Measurements from ENCODE around the gene MBNL2.

The MBNL2 gene

GRCh38 chr13:97259410-97259797, 37.3 kb downstream of the MBNL2 start:
- Histone ChIP-seq H3K27me3 (ENCODE audit: control insufficient read depth in 3 of 3, insufficient read depth in 3 of 3, low read depth in 1 of 3, low read length in 3 of 3) (no peaks in the 10 kb centered on the region), H3K79me1 (ENCODE audit: low read depth, low read length) (peaks cover 3% of the 10 kb centered on the region), H3K4me2 (ENCODE audit: insufficient read depth, low read length, poor library complexity, severe bottlenecking) (no peak overlapping the region), H2AK5ac (ENCODE audit: low read depth, low read length) (no peak overlapping the region), H2BK15ac (ENCODE audit: low read length) (no peak overlapping the region), H3K4me1 (ENCODE audit: control insufficient read depth in 2 of 2, insufficient read depth in 1 of 2, low read depth in 1 of 2, low read length in 2 of 2) (peaks cover 5 to 6% of the 10 kb centered on the region in 2 donors), H2BK12ac (ENCODE audit: low read length) (no peak overlapping the region), H3K14ac (ENCODE audit: low read length) (no peak overlapping the region), H4K91ac (ENCODE audit: low read depth, low read length, poor library complexity) (no peak overlapping the region), H3K9me3 (replicated peaks in 1 of 2; ENCODE audit: control insufficient read depth in 2 of 2, insufficient read depth in 1 of 2, low read depth in 1 of 2, low read length in 2 of 2) (no peaks in the 10 kb centered on the region), H3K23ac (ENCODE audit: low read depth, low read length, poor library complexity) (no peak overlapping the region), H3K4ac (ENCODE audit: low read length) (no peak overlapping the region), H3K9ac (ENCODE audit: low read depth, low read length, poor library complexity) (no peak overlapping the region), H2BK120ac (ENCODE audit: low read depth, low read length) (no peak overlapping the region), H2AFZ (ENCODE audit: low read length) (no peak overlapping the region), H3K36me3 (replicated peaks in 1 of 2; ENCODE audit: control insufficient read depth in 2 of 2, insufficient read depth in 2 of 2, low read length in 2 of 2) (no peaks in the 10 kb centered on the region), H3K4me3 (ENCODE audit: low read length in 2 of 2) (no peak overlapping the region), H3K18ac (ENCODE audit: low read length) (no peak overlapping the region), H4K8ac (ENCODE audit: low read depth, low read length) (no peak overlapping the region), H2BK5ac (ENCODE audit: low read length) (no peak overlapping the region), H3K27ac (replicated peaks; ENCODE audit: low read length) (no peak overlapping the region)
- WGBS, 2 donors (ENCODE audit: extremely low coverage in 2 of 2, insufficient read length in 2 of 2, insufficient replicate concordance in 1 of 2): no CpG with 5 or more reads among the region's 6 CpGs
- DNase-seq (ENCODE audit: low spot score): no peak

GRCh38 chr13:97259798-97260714, 37.9 kb downstream of the MBNL2 start:
- DNase-seq (ENCODE audit: low spot score): no peak
- no peaks in the 10 kb centered on the region for H3K9me3 ChIP-seq (replicated peaks in 1 of 2; ENCODE audit: control insufficient read depth in 2 of 2, insufficient read depth in 1 of 2, low read depth in 1 of 2, low read length in 2 of 2)
- no peak overlapping the region for H3K4ac ChIP-seq (ENCODE audit: low read length)
- H3K23ac ChIP-seq (ENCODE audit: low read depth, low read length, poor library complexity): no peak overlapping the region
- no CpG with 5 or more reads among the region's 12 CpGs for WGBS, 2 donors (ENCODE audit: extremely low coverage in 2 of 2, insufficient read length in 2 of 2, insufficient replicate concordance in 1 of 2)
- no peaks in the 10 kb centered on the region for H3K27me3 ChIP-seq (ENCODE audit: control insufficient read depth in 3 of 3, insufficient read depth in 3 of 3, low read depth in 1 of 3, low read length in 3 of 3)
- no peak overlapping the region for H2BK120ac ChIP-seq (ENCODE audit: low read depth, low read length)
- H2BK12ac ChIP-seq (ENCODE audit: low read length): no peak overlapping the region
- no peak overlapping the region for H3K9ac ChIP-seq (ENCODE audit: low read depth, low read length, poor library complexity)
- no peak overlapping the region for H3K27ac ChIP-seq (replicated peaks; ENCODE audit: low read length)
- no peak overlapping the region for H3K18ac ChIP-seq (ENCODE audit: low read length)
- H3K36me3 ChIP-seq (replicated peaks in 1 of 2; ENCODE audit: control insufficient read depth in 2 of 2, insufficient read depth in 2 of 2, low read length in 2 of 2): no peaks in the 10 kb centered on the region
- no peak overlapping the region for H3K4me3 ChIP-seq (ENCODE audit: low read length in 2 of 2)
- no peak overlapping the region for H3K4me2 ChIP-seq (ENCODE audit: insufficient read depth, low read length, poor library complexity, severe bottlenecking)
- no peak overlapping the region for H3K14ac ChIP-seq (ENCODE audit: low read length)
- H2BK5ac ChIP-seq (ENCODE audit: low read length): no peak overlapping the region
- no peak overlapping the region for H4K91ac ChIP-seq (ENCODE audit: low read depth, low read length, poor library complexity)
- H2AFZ ChIP-seq (ENCODE audit: low read length): no peak overlapping the region
- no peak overlapping the region for H4K8ac ChIP-seq (ENCODE audit: low read depth, low read length)
- peaks cover 6 to 8% of the 10 kb centered on the region in 2 donors for H3K4me1 ChIP-seq (ENCODE audit: control insufficient read depth in 2 of 2, insufficient read depth in 1 of 2, low read depth in 1 of 2, low read length in 2 of 2)
- no peak overlapping the region for H2BK15ac ChIP-seq (ENCODE audit: low read length)
- H2AK5ac ChIP-seq (ENCODE audit: low read depth, low read length): no peak overlapping the region
- peaks cover 3% of the 10 kb centered on the region for H3K79me1 ChIP-seq (ENCODE audit: low read depth, low read length)

- no peak overlapping the region for H3K18ac ChIP-seq (ENCODE audit: low read length)
- H2BK120ac ChIP-seq (ENCODE audit: low read depth, low read length): no peak overlapping the region
- no peak overlapping the region for H2AK5ac ChIP-seq (ENCODE audit: low read depth, low read length)
- no peak overlapping the region for H3K4me3 ChIP-seq (ENCODE audit: low read length in 2 of 2)
- H2BK5ac ChIP-seq (ENCODE audit: low read length): no peak overlapping the region
- no peak overlapping the region for H3K4me2 ChIP-seq (ENCODE audit: insufficient read depth, low read length, poor library complexity, severe bottlenecking)
- no peak for DNase-seq (ENCODE audit: low spot score)
- H3K36me3 ChIP-seq (replicated peaks in 1 of 2; ENCODE audit: control insufficient read depth in 2 of 2, insufficient read depth in 2 of 2, low read length in 2 of 2): no peaks in the 10 kb centered on the region
- WGBS, 2 donors (ENCODE audit: extremely low coverage in 2 of 2, insufficient read length in 2 of 2, insufficient replicate concordance in 1 of 2): no CpG with 5 or more reads among the region's 9 CpGs
- no peak overlapping the region for H3K9ac ChIP-seq (ENCODE audit: low read depth, low read length, poor library complexity)
- no peak overlapping the region for H3K4ac ChIP-seq (ENCODE audit: low read length)
- no peak overlapping the region for H2AFZ ChIP-seq (ENCODE audit: low read length)
- H2BK15ac ChIP-seq (ENCODE audit: low read length): no peak overlapping the region
- H3K9me3 ChIP-seq (replicated peaks in 1 of 2; ENCODE audit: control insufficient read depth in 2 of 2, insufficient read depth in 1 of 2, low read depth in 1 of 2, low read length in 2 of 2): no peaks in the 10 kb centered on the region
- H3K27ac ChIP-seq (replicated peaks; ENCODE audit: low read length): no peak overlapping the region
- H3K14ac ChIP-seq (ENCODE audit: low read length): no peak overlapping the region
- no peak overlapping the region for H4K91ac ChIP-seq (ENCODE audit: low read depth, low read length, poor library complexity)
- no peak overlapping the region for H4K8ac ChIP-seq (ENCODE audit: low read depth, low read length)
- peaks cover 3% of the 10 kb centered on the region for H3K79me1 ChIP-seq (ENCODE audit: low read depth, low read length)
- no peak overlapping the region for H2BK12ac ChIP-seq (ENCODE audit: low read length)
- H3K23ac ChIP-seq (ENCODE audit: low read depth, low read length, poor library complexity): no peak overlapping the region
- H3K4me1 ChIP-seq (ENCODE audit: control insufficient read depth in 2 of 2, insufficient read depth in 1 of 2, low read depth in 1 of 2, low read length in 2 of 2): peaks cover 8 to 9% of the 10 kb centered on the region in 2 donors
- H3K27me3 ChIP-seq (ENCODE audit: control insufficient read depth in 3 of 3, insufficient read depth in 3 of 3, low read depth in 1 of 3, low read length in 3 of 3): no peaks in the 10 kb centered on the region
These were observed 39.3 kb downstream of the MBNL2 start for GRCh38 chr13:97261254-97262005.

- Histone ChIP-seq H2BK120ac (ENCODE audit: low read depth, low read length) (no peak overlapping the region), H3K14ac (ENCODE audit: low read length) (no peak overlapping the region), H3K36me3 (replicated peaks in 1 of 2; ENCODE audit: control insufficient read depth in 2 of 2, insufficient read depth in 2 of 2, low read length in 2 of 2) (no peaks in the 10 kb centered on the region), H3K23ac (ENCODE audit: low read depth, low read length, poor library complexity) (no peak overlapping the region), H3K9ac (ENCODE audit: low read depth, low read length, poor library complexity) (no peak overlapping the region), H3K27me3 (ENCODE audit: control insufficient read depth in 3 of 3, insufficient read depth in 3 of 3, low read depth in 1 of 3, low read length in 3 of 3) (no peaks in the 10 kb centered on the region), H2AFZ (ENCODE audit: low read length) (no peak overlapping the region), H3K4me3 (ENCODE audit: low read length in 2 of 2) (peak overlapping the region in 1 of 2 donors; percentile 55), H3K27ac (replicated peaks; ENCODE audit: low read length) (no peak overlapping the region), H2BK15ac (ENCODE audit: low read length) (no peak overlapping the region), H2BK5ac (ENCODE audit: low read length) (no peak overlapping the region), H4K8ac (ENCODE audit: low read depth, low read length) (no peak overlapping the region), H3K9me3 (replicated peaks in 1 of 2; ENCODE audit: control insufficient read depth in 2 of 2, insufficient read depth in 1 of 2, low read depth in 1 of 2, low read length in 2 of 2) (no peaks in the 10 kb centered on the region), H2BK12ac (ENCODE audit: low read length) (no peak overlapping the region), H3K4ac (ENCODE audit: low read length) (no peak overlapping the region), H2AK5ac (ENCODE audit: low read depth, low read length) (no peak overlapping the region), H3K18ac (ENCODE audit: low read length) (peak overlapping the region; percentile 51), H3K4me2 (ENCODE audit: insufficient read depth, low read length, poor library complexity, severe bottlenecking) (no peak overlapping the region), H3K4me1 (ENCODE audit: control insufficient read depth in 2 of 2, insufficient read depth in 1 of 2, low read depth in 1 of 2, low read length in 2 of 2) (peaks cover 9 to 10% of the 10 kb centered on the region in 2 donors), H4K91ac (ENCODE audit: low read depth, low read length, poor library complexity) (no peak overlapping the region), H3K79me1 (ENCODE audit: low read depth, low read length) (peaks cover 3% of the 10 kb centered on the region)
- DNase-seq (ENCODE audit: low spot score): no peak
- no CpG with 5 or more reads among the region's 8 CpGs for WGBS, 2 donors (ENCODE audit: extremely low coverage in 2 of 2, insufficient read length in 2 of 2, insufficient replicate concordance in 1 of 2)
These were observed 39.9 kb downstream of the MBNL2 start for GRCh38 chr13:97262058-97262457.

Measured in neuronal stem cell (in vitro differentiated cells).